Bladder microvascular endothelial cell (primary cell): ENCODE results near the gene ZNF738. TPM values are rescaled to one million over a fixed set of nuclear protein-coding genes. Genes with fewer than 3 reads are reported as not detected.

Experiments used
- total RNA-seq: library from RNA; depleted of rRNA; stranded (reverse); fragments of >200 nt; gene quantifications from 2 replicates; pipeline ENCODE4 v1.2.3, GENCODE V29; 2014

ZNF738 gene
- total RNA-seq = 3.7 and 5.4 TPM in 2 replicates

DNA sequence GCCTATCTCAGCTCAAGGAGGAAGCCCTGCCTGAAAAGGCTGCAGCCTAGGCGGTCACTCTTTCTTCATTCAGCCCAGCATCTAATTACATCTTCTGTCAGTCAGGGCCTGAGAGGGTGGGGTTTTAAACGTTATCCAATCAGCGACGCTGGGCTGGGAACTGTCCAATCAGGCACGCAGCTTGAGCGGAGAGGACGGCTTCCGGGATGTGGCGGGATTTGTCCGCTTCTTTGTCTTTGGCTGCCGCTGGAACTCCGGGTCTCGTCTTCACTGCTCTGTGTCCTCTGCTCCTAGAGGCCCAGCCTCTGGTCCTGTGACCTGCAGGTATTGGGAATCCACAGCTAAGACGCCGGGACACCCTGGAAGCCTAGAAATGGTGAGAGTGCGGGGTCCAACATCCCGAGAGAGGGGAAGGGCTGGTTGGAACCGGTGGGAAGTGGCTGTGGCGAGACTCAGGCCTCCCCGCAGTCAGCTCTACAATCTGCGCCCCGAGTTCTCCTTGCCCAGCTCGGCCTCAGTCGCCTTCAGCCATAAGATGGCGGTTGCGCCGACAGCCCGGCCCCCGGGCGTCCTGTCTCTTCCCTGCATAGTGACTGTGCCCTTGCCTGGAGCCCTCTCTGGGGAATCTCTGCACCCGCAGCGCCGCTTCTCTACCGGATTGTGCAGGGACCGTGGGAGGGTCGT is at the start of gene ZNF738:
Gene ZNF738, plus strand, starts transcription at position 233 of the 684 bp plus-strand sequence. Its CDS starts 141 bp downstream, at position 374.

DNA sequence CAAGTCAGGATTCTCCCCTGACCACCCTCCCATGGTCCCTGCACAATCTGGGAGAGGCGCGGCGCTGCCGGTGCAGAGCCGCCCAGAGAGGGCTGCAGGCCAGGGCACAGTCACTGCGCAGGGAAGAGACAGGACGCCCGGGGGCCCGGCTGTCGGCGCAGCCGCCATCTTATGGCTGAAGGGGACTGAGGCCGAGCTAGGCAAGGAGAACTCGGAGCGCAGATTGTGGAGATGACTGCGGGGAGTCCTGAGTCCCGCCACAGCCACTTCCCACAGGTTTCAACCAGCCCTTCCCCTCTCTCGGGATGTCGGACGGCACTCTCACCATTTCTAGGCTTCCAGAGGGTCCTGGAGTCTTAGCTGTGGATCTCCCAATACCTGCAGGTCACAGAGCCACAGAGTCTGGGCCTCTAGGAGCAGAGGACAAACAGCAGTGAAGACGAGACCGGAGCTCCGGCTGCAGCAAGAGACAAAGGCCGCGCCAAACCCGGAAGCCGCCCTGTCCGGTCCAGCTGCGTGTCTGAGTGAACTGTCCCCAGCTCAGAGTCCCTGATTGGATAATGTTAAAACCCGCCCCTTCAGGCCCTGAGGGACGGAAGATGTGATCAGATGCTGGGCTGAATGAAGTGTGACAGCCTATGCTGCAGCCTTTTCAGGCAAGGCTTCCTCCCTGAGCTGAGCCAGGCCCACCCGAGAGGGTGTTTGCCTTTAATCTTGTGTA is 29.8 kb upstream of the ZNF738 start, which contains the start of gene ZNF708:
Gene ZNF708, minus strand, starts transcription at position 526 of the 721 bp plus-strand sequence. Its CDS starts 198 bp downstream, at position 328.

DNA sequence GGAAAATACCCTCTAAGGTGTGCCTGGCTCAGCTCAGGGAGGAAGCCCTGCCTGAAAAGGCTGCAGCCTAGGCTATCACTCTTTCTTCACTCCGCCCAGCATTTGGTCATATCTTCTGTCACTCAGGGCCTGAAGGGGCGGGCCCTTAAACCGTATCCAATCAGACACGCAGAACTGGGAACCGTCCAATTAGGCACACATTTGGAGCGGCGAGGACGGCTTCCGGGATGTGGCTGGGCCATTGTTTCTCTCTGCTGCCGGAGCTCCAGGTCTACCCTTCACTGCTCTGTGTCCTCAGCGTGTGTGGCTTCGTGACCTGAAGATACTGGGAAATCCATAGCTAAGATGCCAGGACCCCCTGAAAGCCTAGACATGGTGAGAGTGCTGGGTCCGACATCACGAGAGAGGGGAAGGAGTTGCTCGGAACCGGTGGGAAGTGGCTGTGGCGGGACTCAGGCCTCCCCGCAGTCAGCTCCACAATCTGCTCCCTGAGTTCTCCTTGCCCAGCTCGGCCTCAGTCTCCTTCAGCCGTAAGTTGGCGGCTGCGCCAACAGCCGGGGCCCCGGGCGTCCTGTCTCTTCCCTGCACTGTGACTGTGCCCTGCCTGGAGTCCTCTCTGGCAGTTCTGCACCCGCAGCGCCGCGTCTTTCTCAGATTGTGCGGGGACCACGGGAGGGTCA is 38.2 kb downstream of the ZNF738 start, which contains the start of gene ZNF493:
Gene ZNF493, plus strand, starts transcription at position 241 of the 680 bp plus-strand sequence. Its CDS starts 105 bp downstream, at position 346.

Other genes starting within 250 kb of the ZNF738 start
- 5.0 and 14.3 TPM in 2 replicates for gene ZNF431, start 217.0 kb upstream of the ZNF738 start, total RNA-seq
- gene ZNF708, start 29.6 kb upstream of the ZNF738 start, total RNA-seq = 3.9 and 13.2 TPM in 2 replicates
- gene ZNF493, start 38.1 kb downstream of the ZNF738 start, total RNA-seq = 11.3 and 38.0 TPM in 2 replicates
- 2.8 and 3.1 TPM in 2 replicates for gene ZNF429, start 146.6 kb downstream of the ZNF738 start, total RNA-seq